Loucy (cell line): ENCODE measurements around the gene ADCY7.
A peak's percentile ranks its signal among the peaks of the same experiment; 100 is the strongest.

Experiments
- H2AFZ ChIP-seq: fragments of 200-600 bp; sonication (generic); 2 replicates; pipeline ENCODE4 v1.6.0; 2016; ENCODE audit warnings: antibody characterized with exemption, mild to moderate bottlenecking, low read length, moderate library complexity
- H3F3A ChIP-seq: fragments of 200-600 bp; 2 replicates; pipeline ENCODE4 v1.6.0; 2016; ENCODE audit warnings: antibody characterized with exemption, low read depth, mild to moderate bottlenecking
- H3K27me3 ChIP-seq: fragments of 200-600 bp; sonication (generic); 2 replicates; pipeline ENCODE4 v1.6.1; 2014; ENCODE audit warnings: low read length, mild to moderate bottlenecking; ENCODE audit not compliant: insufficient read depth, poor library complexity, severe bottlenecking
- H3K36me3 ChIP-seq: fragments of 200-600 bp; sonication (generic); 2 replicates; pipeline ENCODE4 v1.6.1; 2016; ENCODE audit warnings: low read length; ENCODE audit not compliant: insufficient read depth
- H3K4me1 ChIP-seq: fragments of 200-600 bp; sonication (generic); 2 replicates; pipeline ENCODE4 v1.5.1; 2014; ENCODE audit warnings: low read length, mild to moderate bottlenecking; ENCODE audit not compliant: insufficient read depth, poor library complexity, severe bottlenecking
- H3K4me2 ChIP-seq: fragments of 200-600 bp; sonication (generic); 2 replicates; pipeline ENCODE4 v1.6.0; 2014; ENCODE audit warnings: antibody characterized with exemption, low read length, low read depth, mild to moderate bottlenecking; ENCODE audit not compliant: poor library complexity, severe bottlenecking
- H3K4me3 ChIP-seq: fragments of 200-600 bp; sonication (generic); 2 replicates; pipeline ENCODE4 v1.5.1; 2014; ENCODE audit warnings: low read length, mild to moderate bottlenecking, mixed read lengths; ENCODE audit not compliant: poor library complexity, severe bottlenecking
- H3K79me2 ChIP-seq: fragments of 200-600 bp; sonication (generic); 2 replicates; pipeline ENCODE4 v1.6.1; 2014; ENCODE audit warnings: low read length; ENCODE audit not compliant: insufficient read depth
- H3K9ac ChIP-seq: fragments of 200-600 bp; sonication (generic); 2 replicates; pipeline ENCODE4 v1.6.0; 2014; ENCODE audit warnings: mild to moderate bottlenecking, low read depth, low read length, moderate library complexity; ENCODE audit not compliant: poor library complexity, severe bottlenecking
- H3K9me2 ChIP-seq: fragments of 200-600 bp; sonication (generic); replicated peaks from 2 replicates; pipeline ENCODE4 v1.6.1; 2016; ENCODE audit warnings: low read depth, low read length, mixed read lengths
- H3K9me3 ChIP-seq: fragments of 200-600 bp; sonication (generic); 2 replicates; pipeline ENCODE4 v1.6.1; 2014; ENCODE audit warnings: mild to moderate bottlenecking, antibody characterized with exemption, low read length, low read depth; ENCODE audit not compliant: insufficient read depth
- H4K20me1 ChIP-seq: fragments of 200-600 bp; sonication (generic); 2 replicates; pipeline ENCODE4 v1.6.0; 2014; ENCODE audit warnings: antibody characterized with exemption, low read length, mild to moderate bottlenecking; ENCODE audit not compliant: insufficient read depth, poor library complexity, severe bottlenecking
- EZH2phosphoT487 ChIP-seq: fragments of 200-600 bp; IDR thresholded peaks from 2 replicates; pipeline ENCODE4 v1.6.1; 2018; ENCODE audit warnings: antibody characterized with exemption, mild to moderate bottlenecking, moderate library complexity, borderline replicate concordance
- TF ChIP-seq, protein P1 (sequence below): fragments of 200-600 bp; sonication (generic); conservative IDR thresholded peaks from 2 replicates; pipeline ENCODE4 v1.5.1; 2014; ENCODE audit warnings: mild to moderate bottlenecking, antibody characterized with exemption, low read length

ADCY7 gene

DNA sequence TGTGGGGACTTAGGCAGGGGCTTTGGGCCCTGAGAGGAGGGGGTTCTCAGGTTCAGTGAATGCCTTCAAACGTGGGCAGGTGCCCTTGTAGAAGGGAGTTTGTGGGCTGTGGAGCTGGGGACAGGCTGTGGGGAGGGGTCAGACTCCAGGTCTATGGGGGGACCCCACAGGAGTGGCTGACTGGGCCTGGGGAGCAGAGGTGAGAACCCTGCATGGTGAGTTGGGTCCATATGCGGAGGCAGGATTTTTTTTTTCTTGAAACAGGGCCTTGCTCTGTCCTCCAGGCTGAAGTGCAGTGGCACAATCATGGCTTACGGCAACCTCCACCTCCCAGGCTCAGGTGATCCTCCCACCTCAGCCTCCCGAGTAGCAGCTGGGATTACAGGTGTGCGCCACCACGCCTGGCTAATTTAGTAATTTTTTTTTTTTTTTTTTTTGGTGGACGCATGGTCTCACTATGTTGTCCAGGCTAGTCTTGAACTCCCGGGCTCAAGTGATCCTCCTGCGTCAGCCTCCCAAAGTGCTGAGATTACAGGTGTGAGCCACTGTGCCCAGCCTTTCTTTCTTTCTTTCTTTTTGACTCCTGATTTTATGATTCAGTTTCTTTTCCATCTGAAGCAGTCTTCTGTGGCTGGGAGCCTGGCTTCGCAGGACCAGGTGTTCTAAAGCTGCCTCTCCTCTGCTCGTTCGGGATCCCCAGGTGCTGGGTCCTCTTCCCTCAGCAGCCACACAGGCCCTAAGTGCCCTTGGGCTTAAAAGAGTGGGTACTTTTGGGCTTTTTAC lies 19.0 kb upstream of the ADCY7 start:
- H3F3A ChIP-seq = no peaks in the 10 kb centered on the region
- no peak overlapping the region for H3K9ac ChIP-seq
- H3K79me2 ChIP-seq = no peaks in the 10 kb centered on the region
- no peaks in the 10 kb centered on the region for H3K9me3 ChIP-seq
- no peak overlapping the region for H2AFZ ChIP-seq
- peaks cover 11% of the 10 kb centered on the region for H3K4me1 ChIP-seq
- H3K36me3 ChIP-seq = no peaks in the 10 kb centered on the region
- TF ChIP-seq EZH2phosphoT487 = no peak
- TF ChIP-seq, protein P1, sequence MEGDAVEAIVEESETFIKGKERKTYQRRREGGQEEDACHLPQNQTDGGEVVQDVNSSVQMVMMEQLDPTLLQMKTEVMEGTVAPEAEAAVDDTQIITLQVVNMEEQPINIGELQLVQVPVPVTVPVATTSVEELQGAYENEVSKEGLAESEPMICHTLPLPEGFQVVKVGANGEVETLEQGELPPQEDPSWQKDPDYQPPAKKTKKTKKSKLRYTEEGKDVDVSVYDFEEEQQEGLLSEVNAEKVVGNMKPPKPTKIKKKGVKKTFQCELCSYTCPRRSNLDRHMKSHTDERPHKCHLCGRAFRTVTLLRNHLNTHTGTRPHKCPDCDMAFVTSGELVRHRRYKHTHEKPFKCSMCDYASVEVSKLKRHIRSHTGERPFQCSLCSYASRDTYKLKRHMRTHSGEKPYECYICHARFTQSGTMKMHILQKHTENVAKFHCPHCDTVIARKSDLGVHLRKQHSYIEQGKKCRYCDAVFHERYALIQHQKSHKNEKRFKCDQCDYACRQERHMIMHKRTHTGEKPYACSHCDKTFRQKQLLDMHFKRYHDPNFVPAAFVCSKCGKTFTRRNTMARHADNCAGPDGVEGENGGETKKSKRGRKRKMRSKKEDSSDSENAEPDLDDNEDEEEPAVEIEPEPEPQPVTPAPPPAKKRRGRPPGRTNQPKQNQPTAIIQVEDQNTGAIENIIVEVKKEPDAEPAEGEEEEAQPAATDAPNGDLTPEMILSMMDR = no peak
- H4K20me1 ChIP-seq = no peaks in the 10 kb centered on the region
- peak overlapping the region; percentile 51 for H3K4me2 ChIP-seq
- peak overlapping the region; percentile 72 for H3K4me3 ChIP-seq
- no peaks in the 10 kb centered on the region for H3K27me3 ChIP-seq
- no peaks in the 10 kb centered on the region for H3K9me2 ChIP-seq

DNA sequence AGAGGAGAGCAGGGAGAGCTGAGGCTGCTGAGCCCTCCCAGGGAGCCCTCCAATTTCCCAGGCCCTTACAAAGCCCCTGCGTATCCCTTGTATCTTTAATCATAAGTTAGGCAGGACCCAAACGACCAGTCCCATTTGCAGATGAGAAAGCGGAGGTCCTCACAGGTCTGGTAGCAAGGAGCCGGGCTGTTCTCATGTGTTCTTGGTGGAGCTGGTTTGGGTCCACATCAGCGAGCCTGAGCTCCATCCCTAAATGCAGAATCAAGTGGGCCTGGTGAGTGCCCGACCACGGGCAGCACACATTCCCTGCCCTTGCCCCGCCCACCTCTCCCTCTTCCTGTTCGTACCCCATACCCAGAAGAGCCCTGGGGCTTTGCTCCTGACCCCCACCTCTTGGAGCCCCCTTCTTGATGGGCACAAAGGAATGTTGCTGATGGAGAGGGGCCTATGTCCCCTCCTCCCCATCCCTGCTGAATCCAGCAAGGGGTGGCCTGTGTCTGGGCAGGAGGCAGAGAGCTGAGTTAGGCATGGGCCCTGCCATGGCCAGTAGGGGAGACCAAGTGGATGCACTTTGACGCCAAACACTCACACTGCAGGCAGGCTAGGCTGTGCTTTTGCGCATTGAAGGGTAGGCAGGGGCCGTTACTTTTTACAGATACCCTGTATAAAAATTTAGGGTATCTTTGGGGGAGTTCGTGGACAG lies 18.3 kb upstream of the ADCY7 start:
- TF ChIP-seq, protein P1 = no peak
- TF ChIP-seq EZH2phosphoT487 = no peak
- peaks cover 11% of the 10 kb centered on the region for H3K4me1 ChIP-seq

DNA sequence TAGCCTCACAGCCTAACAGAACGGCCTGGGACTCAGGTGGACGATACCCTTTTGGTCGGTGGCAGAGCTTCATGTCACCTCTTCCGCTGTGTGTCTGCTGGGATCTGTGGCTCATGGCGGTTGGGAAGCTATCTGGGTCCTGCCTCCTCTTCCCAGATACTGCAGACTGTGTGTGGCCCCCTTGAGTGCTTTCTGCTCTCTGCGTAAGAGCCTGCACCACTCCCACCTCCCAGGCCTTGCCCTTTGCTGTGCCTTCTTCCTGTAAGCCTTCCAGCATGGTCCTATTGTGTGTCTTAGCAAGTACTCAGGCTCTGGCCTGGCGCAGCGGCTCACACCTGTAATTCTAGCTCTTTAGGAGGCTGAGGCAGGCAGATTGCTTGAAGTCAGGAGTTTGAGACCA lies 17.5 kb upstream of the ADCY7 start:
- Histone ChIP-seq H3K79me2 (no peaks in the 10 kb centered on the region), H4K20me1 (no peaks in the 10 kb centered on the region), H3K4me2 (no peak overlapping the region), H3K27me3 (no peaks in the 10 kb centered on the region), H3K36me3 (no peaks in the 10 kb centered on the region), H2AFZ (no peak overlapping the region), H3K9me3 (no peaks in the 10 kb centered on the region), H3K9me2 (no peaks in the 10 kb centered on the region), H3F3A (no peaks in the 10 kb centered on the region), H3K4me1 (peaks cover 14% of the 10 kb centered on the region), H3K9ac (no peak overlapping the region), H3K4me3 (no peak overlapping the region)
- TF ChIP-seq, protein P1 = no peak
- no peak for TF ChIP-seq EZH2phosphoT487

More for the DNA sequence above, 18.3 kb upstream of the ADCY7 start:
- Histone ChIP-seq H3K9me2 (no peaks in the 10 kb centered on the region), H3K9me3 (no peaks in the 10 kb centered on the region), H4K20me1 (no peaks in the 10 kb centered on the region), H2AFZ (peak overlapping the region; percentile 59; the same call in 1 of the 2 replicates), H3F3A (no peaks in the 10 kb centered on the region), H3K79me2 (no peaks in the 10 kb centered on the region), H3K9ac (no peak overlapping the region), H3K27me3 (no peaks in the 10 kb centered on the region), H3K36me3 (no peaks in the 10 kb centered on the region), H3K4me2 (no peak overlapping the region), H3K4me3 (no peak overlapping the region)
